Activated T-cell treated with anti-CD3 and anti-CD28 coated beads, Interleukin-2, amount 50 U/mL, for 1 hour (primary cell): ENCODE results near the gene E4F1.

Source experiments
- DNase-seq: peaks from one replicate; pipeline ENCODE4 v3.0.0-alpha.2; 2020

Gene E4F1

DNA sequence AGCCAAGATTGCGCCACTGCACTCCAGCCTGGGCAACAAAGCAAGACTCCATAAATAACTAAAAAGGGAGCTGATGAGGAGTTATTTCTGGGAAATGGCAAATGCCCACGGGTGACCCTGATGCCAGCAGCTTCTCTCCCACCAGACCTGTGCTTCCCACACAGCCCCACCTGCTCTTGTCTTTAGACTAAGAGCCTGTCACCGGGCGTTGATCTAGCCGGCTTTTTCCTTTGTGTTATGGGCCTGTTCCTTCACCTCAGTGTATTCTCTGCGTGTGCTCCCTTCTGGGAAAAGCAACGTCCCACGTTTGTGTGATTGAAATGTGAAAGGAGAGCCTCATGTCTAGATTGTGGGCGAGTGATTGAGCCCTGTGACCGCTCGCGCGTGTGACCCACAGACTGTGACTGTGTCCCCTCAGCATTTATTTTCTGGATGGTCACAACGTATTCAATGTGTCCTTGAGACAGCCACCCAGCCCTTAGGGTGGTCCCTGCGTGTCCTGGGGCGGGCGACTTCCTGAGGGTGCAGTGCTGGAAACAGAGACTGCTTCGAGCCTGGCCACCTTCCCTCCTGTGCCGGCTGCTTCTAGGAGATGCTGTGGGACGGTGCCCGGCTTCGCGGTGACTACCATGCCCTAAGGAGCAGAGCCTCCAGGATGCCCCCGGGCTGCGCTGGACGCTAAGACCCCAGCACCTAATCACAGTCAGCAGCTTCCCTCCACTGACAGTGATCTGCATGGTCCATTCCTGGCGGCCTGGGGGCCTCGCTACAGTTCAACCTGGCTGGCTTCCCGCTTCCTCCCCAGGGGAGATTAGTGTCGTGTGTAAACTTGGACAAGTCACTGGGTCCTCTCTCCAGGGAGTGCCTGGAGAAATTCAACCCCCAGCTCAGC lies 52.3 kb downstream of the E4F1 start:
- no peak for DNase-seq

DNA sequence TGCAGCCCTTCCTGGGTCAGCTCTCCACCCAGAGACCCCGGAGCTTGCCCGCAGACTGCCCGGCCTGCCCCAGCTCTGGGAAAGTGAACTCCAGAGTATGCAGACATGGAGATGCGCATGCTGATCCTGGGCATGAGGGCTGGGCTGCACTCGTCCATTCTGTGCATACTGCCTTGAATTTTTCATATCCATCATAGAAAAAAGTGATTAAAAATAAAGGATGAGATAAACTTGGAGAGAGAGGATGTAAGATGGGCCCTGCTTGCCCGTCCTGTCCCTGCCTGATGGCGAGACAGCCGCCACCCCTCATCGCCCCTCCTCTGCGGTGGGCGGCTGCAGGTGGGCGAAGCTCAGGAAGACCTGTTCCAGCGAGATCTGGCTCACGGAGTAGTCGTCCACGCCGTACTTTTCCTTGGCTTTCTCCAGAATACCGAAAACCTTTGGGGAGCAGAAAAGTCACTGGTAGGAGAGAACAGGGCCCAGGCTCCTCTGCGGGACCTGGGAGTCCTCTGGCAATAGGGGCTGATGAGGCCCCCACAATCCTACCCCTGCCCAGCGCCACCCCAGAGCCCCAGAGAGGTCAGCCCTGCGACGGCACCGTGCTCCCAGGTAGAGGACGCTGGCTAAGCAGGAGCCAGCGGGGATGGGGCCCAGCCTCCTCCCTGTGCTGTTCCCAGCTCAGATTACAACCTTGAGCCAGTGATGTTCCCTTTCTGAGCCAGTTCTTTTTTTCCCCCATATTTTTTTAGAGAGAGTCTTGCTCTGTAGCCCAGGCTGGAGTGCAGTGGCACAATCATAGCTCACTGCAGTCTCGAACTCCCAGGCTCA lies 53.2 kb downstream of the E4F1 start:
- DNase-seq, result no peak

DNA sequence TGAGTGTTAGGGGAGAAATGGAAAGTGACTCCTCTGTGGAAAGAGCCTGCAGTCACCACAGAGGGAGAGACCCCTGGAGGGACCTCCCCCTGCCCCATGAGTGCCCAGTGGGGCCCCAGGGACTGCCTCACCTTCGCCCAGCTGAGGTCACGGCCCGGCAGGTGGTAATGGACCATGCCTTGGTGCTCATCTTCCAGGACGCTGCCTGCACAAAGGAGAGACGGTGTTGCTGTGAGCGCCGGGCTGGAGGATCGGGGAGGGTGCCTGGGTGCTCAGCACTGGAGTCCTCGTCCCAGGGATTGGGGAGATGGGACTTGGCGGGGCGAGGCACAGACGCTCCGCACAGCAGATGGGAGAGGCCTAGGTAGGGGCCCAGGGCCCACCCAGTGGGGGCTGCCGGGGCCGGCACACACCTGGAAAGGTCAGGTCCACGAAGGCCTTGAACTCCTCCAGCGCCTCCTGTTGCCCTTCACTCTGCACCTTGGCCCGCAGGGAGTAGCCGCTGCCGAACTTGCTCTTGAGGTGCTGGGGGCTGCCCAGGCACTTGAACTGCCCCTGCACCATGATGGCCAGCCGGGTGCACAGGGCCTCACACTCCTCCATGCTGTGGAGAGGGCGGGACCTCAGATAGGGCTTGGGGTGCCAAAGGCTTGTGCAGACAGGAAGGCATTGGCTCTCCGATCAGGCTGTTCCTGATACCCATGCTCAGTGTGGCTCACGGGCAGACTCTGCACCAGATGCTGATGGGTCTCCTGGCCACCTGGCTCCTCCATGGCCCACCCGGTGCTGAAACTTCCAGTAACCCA lies 54.3 kb downstream of the E4F1 start:
- DNase-seq, result no peak

DNA sequence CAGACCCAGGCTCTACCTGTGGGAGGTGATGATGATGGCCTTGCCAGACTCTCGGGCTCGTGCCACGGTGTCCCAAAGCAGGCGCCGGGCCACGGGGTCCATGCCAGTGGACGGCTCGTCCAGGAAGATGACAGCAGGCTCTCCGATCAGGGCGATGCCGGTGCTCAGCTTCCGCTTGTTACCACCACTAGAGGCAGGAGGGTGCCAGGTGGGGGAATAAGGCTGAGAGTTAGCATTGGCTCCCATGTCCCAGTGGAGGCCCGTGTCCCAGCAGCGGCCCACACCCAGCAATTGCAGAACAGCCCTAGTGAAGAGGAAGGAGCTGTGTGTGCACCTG lies 54.8 kb downstream of the E4F1 start:
- DNase-seq, result no peak

DNA sequence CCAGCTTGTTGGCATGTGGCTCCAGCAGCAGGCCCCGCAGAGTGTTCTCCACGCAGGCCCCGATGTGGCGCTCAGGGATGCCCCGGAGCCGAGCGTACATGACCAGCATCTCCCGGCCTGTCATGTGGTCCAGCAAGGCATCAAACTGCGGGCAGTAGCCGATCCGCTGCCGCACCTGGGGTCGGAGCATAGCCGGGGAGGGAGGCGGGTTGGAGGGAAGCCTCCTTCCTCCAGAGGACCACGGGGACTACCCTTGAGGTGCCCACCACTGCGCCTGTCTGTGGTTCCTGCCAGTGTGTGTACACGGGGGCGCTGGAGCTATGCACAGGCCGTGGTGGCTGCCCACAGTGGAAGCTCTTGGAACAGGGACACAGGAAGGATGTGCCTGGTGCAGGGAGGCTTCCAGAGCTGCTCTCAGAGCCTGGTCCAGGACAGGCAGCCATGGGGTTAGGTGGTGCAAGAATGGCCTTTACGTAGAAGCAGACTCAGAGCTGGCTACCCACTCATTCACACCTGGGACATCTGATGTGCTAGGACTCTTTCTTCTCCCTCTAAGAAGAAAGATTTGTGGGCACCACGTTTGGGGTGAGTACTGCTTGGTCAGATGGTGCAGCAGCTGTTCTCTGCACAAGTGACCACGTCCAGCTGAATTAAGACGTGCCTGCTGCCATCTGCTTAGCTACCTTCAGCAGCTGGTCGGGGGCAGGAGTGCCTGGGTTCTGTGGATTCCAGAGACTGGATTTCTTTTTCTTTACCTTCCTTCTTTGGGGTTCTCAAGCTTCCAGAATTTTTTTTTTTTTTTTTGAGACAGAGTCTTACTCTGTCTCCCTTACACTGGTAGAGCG lies 55.8 kb downstream of the E4F1 start:
- DNase-seq, result no peak

DNA sequence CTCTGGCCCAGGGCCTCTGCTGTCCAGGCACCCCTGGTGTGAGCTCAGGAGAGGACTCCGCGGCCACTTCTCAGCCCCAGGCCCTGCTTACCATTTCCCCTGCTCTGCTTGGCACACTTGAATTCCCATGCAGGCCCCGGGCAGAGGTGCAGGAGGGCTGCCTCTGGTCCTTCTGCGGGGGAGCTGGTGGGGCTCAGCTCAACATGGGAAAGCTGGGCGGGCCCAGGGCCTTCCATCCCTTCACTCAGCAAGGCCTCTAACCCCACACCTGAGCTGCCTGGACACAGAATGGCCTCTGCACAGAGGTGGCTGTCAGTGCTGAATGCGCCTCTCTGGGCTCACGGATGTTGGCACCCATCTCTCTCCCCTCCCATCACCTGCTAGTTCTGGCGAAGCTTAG lies 57.1 kb downstream of the E4F1 start:
- no peak for DNase-seq

DNA sequence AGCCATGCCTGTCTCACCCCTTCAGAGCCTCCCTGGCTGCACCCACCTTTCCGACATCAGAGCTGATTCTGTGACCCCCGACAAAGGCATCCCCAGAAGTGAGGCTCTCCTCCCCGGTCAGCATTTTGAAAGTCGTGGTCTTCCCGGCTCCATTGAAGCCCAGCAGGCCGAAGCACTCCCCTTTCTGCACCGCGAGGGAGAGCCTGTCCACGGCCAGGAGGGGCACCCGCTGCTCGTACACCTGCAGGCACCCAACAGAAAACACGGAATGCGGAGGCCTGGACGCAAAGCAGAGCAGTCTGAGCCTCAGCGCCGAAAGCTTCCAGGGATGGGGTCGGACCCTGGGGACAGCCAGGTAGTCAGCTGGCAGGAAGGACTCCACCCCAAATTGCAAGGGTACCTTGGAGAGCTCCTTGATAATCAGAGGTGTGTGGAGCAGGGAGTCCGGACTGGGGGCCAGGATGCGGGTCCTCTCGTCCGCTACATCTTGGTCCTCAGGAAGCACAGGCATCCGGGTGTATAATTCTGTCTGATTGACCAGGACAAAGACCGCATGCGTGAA lies 57.7 kb downstream of the E4F1 start:
- no peak for DNase-seq

DNA sequence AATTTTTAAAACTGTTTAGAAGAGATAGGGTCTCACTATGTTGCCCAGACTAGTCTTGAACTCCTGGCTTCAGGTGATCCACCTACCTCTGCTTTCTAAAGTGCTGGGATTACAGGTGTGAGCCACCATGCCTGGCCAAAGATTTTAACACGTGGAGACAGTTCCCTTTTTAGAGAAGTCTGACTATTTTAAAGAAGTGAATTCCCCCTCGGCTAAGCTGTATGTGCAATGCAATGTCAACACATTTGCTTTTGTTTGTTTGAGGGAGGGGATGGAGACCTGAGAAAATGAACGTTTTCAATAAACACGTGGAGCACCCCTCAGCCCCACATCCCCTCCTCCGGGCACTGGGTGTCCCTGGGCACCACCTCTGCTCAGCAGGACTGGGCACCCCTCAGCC lies 58.9 kb downstream of the E4F1 start:
- DNase-seq, result no peak

DNA sequence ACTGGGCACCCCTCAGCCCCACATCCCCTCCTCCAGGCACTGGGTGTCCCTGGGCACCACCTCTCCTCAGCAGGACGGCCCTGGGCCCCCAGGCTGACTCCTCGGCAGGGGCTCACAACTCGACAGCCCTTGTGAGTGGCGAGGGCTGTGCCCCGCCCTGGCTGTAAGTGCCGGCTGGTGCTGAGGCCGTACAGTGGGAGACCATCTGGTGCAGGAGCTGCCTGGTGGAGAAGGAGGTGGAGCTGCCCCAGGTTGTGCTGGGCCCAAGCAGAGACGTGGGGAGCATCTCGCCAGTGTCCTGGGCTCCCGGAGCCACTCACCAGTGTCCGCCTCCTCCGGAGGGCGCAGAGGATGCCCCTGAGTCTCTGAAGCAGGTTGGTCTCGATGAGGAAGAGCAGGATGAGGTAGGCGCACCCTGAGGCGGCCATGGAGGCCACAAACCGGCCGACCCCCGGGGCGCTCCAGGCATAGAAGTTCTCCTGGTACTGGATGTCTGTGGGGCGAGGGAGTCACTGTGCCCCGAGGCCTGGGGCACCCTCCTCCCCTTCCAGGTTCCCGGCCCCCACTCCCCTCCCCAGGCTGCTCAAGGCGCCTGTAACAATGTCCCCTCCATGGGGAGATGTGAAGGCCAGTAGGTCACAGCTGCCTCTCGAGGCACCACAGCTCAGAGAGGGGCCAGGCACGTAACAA lies 59.6 kb downstream of the E4F1 start:
- no peak for DNase-seq

DNA sequence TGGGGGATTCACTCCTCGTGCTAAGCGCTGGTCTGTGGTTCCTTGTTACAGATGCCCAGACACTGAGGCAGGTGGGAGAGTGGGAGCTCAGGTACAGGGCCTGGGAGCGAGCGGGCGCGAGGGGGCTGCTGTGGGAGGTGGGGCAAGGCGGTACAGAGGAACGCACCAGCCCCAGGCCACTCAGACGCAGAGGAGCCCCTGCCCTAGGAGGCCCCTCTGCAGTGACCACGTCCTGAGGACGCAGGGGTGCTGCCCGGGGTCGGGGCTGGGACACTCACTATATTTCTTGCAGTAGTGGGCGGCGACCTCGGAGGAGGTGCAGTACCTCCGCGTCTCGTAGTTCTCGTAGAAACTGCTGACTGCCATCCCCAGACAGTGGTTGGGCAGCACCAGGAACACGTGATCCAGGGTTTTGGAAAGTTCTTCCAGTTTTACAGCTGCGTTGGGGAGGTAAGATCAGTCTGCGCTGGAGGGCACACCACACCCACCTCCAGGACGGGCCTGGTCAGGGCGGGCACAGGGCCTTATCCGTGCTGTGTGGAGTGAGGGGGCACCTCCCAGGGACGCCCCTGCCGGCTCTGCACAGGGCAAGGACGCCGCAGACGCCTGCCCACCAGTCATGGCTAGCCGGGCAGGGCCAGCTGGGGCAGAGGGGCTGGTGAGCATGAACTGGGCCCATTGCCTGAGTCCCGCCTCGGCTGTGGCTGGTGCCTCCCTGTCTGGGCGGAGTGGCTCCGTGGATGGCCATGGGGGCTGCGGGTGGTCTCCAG lies 60.8 kb downstream of the E4F1 start:
- no peak for DNase-seq

DNA sequence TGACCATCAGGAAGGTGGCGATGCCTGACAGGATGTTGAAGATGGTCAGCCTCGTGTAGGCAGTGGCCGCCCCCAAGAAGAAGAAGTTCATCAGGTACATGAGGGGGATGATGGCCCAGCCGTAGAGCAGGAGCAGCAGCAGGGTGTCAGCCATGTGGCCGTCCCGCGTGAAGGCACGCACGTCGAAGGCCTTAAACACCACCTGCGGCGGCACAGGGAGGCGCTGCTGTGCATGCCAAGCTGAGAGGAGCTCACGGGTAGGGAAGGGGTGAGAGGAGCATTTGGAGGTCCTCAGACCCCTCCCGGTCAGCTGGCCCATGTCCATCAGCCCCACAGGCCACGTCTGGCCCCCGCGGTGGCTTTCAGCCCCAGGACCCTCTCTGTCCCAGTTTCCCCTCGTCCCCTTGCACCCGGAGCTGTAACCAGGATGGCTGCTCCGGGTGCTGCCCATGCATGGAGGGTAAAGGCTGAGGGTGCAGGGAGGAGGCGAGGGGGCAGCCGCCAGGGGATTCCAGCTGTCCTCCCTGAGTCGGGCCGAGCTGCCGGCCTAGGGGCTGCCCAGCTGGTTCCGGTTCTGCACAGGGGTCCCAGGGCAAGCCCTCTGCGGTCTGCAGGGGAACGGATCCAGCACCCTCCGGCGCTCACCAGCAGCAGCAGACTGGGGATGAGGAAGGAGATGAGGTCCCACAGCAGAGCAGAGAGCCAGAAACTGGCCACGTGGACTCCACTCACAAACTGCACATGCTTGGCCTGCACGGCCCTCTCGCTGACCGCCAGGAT lies 61.6 kb downstream of the E4F1 start:
- DNase-seq, result no peak
